Endothelial cell of umbilical vein (primary cell): Measurements from ENCODE around the gene PPP6R1. TPM values are rescaled to one million over a fixed set of nuclear protein-coding genes. Genes with fewer than 3 reads are reported as not detected.

Experiments
- BruUV-seq: library from RNA; stranded (reverse); fragments of 400-500 nt; replicated peaks from 2 replicates; lab custom pipeline; 2021; lab: Mats Ljungman, UMichigan
- CTCF ChIA-PET: fragments of 300-600, 350-600 bp; sonication (Branson Sonifier 250); formaldehyde crosslinking; loops from one replicate; lab custom pipeline; 2021; ENCODE audit warnings: antibody characterized with exemption, inconsistent platforms; lab: Charles Lee
- POLR2A ChIA-PET: fragments of 300-600, 350-600 bp; sonication (Branson Sonifier 250); formaldehyde crosslinking; loops from one replicate; lab custom pipeline; 2021; ENCODE audit warnings: antibody characterized with exemption, inconsistent platforms; lab: Charles Lee
- DNase-seq: peaks from one replicate; pipeline ENCODE4 v3.0.0-alpha.2; 2011; ENCODE audit warnings: low read depth, low spot score
- FAIRE-seq: peaks from 2 replicates; lab custom pipeline; 2011; peaks lifted over from hg19 to GRCh38; lab: Jason Lieb, UNC
- H2AFZ ChIP-seq: 2 replicates; pipeline ENCODE4 v1.6.0; 2012; ENCODE audit warnings: low read depth, low read length, control low read depth, inconsistent platforms
- H3K27ac ChIP-seq: 2 replicates; pipeline ENCODE4 v1.5.1; 2011; ENCODE audit warnings: low read depth, mild to moderate bottlenecking, control low read depth, low read length, moderate library complexity; ENCODE audit not compliant: insufficient read depth
- H3K27me3 ChIP-seq, 2 experiments: 2 replicates each; pipeline versions ENCODE4 v1.6.0 to v1.6.1; 2011; ENCODE audit warnings: low read length in 2 of 2, mixed read lengths in 1 of 2; ENCODE audit not compliant: control insufficient read depth in 2 of 2, insufficient read depth in 2 of 2
- H3K36me3 ChIP-seq, 2 experiments: 2 replicates in 1 of 2; 3 replicates in 1 of 2; pipeline ENCODE4 v1.5.1; 2011; ENCODE audit warnings: low read length in 2 of 2, mild to moderate bottlenecking in 1 of 2, moderate library complexity in 1 of 2; ENCODE audit not compliant: control insufficient read depth in 2 of 2, insufficient read depth in 2 of 2; ENCODE audit errors: extremely low read depth in 1 of 2
- H3K4me1 ChIP-seq: 3 replicates; pipeline ENCODE4 v1.5.1; 2011; ENCODE audit warnings: mild to moderate bottlenecking, low read length; ENCODE audit not compliant: control insufficient read depth, insufficient read depth; ENCODE audit errors: extremely low read depth
- H3K4me2 ChIP-seq: 2 replicates; pipeline ENCODE4 v1.6.1; 2011; ENCODE audit warnings: low read length, control low read depth, mixed read lengths; ENCODE audit not compliant: insufficient read depth
- H3K4me3 ChIP-seq, 3 experiments: fragments of 200-600 bp in 1 of 3; sonication (generic), shearing (Covaris generic) in 1 of 3; replicated peaks in 1 of 3; 2 replicates each; pipeline ENCODE4 v1.5.1; 2011 to 2016; ENCODE audit warnings: control low read depth in 3 of 3, low read length in 3 of 3, mild to moderate bottlenecking in 2 of 3, inconsistent platforms in 1 of 3, low read depth in 1 of 3, moderate library complexity in 1 of 3; ENCODE audit not compliant: insufficient read depth in 1 of 3
- H3K79me2 ChIP-seq: 2 replicates; pipeline ENCODE4 v1.6.0; 2012; ENCODE audit warnings: low read length, inconsistent platforms; ENCODE audit not compliant: control insufficient read depth, insufficient read depth
- H3K9ac ChIP-seq: replicated peaks from 2 replicates; pipeline ENCODE3; 2011; ENCODE audit warnings: low read length, control low read depth; ENCODE audit not compliant: insufficient read depth; ENCODE audit errors: extremely low read depth
- H3K9me1 ChIP-seq: replicated peaks from 3 replicates; pipeline ENCODE4 v1.6.0; 2011; ENCODE audit warnings: mild to moderate bottlenecking, low read length; ENCODE audit not compliant: control insufficient read depth, insufficient read depth; ENCODE audit errors: extremely low read depth
- H3K9me3 ChIP-seq: replicated peaks from 2 replicates; pipeline ENCODE4 v1.5.1; 2012; ENCODE audit warnings: low read length, inconsistent platforms; ENCODE audit not compliant: control insufficient read depth, insufficient read depth
- H4K20me1 ChIP-seq: replicated peaks from 2 replicates; pipeline ENCODE3; 2011; ENCODE audit warnings: mild to moderate bottlenecking, low read length; ENCODE audit not compliant: control insufficient read depth, insufficient read depth; ENCODE audit errors: extremely low read depth
- EZH2 ChIP-seq: IDR thresholded peaks from 2 replicates; pipeline ENCODE4 v1.6.1; 2012; ENCODE audit warnings: borderline replicate concordance, low read depth, mild to moderate bottlenecking, moderate library complexity, low read length, inconsistent platforms; ENCODE audit not compliant: severe bottlenecking
- FOS ChIP-seq: IDR thresholded peaks from 2 replicates; pipeline ENCODE4 v1.6.1; 2011; ENCODE audit warnings: mild to moderate bottlenecking, low read length, moderate library complexity, borderline replicate concordance; ENCODE audit not compliant: insufficient read depth
- GATA2 ChIP-seq: IDR thresholded peaks from 2 replicates; pipeline ENCODE4 v1.7.0; 2011; ENCODE audit warnings: low read depth, mild to moderate bottlenecking, moderate library complexity, mixed read lengths, low read length; ENCODE audit not compliant: insufficient read length, insufficient read depth
- JUN ChIP-seq: IDR thresholded peaks from 2 replicates; pipeline ENCODE4 v1.6.1; 2011; ENCODE audit warnings: borderline replicate concordance, low read depth; ENCODE audit not compliant: insufficient read length, insufficient read depth
- MYC ChIP-seq: IDR thresholded peaks from one replicate; pipeline ENCODE4 v1.6.1; 2011; ENCODE audit warnings: mild to moderate bottlenecking, low read depth, low read length
- POLR2A ChIP-seq: IDR thresholded peaks from 2 replicates; pipeline ENCODE4 v1.6.1; 2012; ENCODE audit warnings: low read depth, mild to moderate bottlenecking, control low read depth, low read length
- POLR2AphosphoS5 ChIP-seq: IDR thresholded peaks from 2 replicates; pipeline ENCODE4 v1.6.1; 2012; ENCODE audit warnings: low read depth, mild to moderate bottlenecking, control low read depth, low read length, moderate library complexity; ENCODE audit not compliant: insufficient read depth
- dilution Hi-C: fragments of 300-500 bp; cut with MboI; formaldehyde crosslinking; loops from one replicate; pipeline ENCODE4 v1.15.0; 2019; ENCODE audit warnings: low sequenced_read_pairs; ENCODE audit not compliant: extremely low pct_ligation_motif_present
- intact Hi-C: fragments of 100-400 bp; cut with micrococcal nuclease; formaldehyde crosslinking; loops from one replicate; pipeline ENCODE4 v1.10.0; 2022
- polyA plus RNA-seq, 4 experiments: library from polyadenylated mRNA; depleted of rRNA in 3 of 4; stranded (reverse) in 3 of 4; unstranded in 1 of 4; fragments of >200 nt; gene quantifications; 2 replicates each; pipeline versions ENCODE4 v1.2.1 to v1.2.3, GENCODE V29; 2011 to 2012; ENCODE audit warnings: missing spikeins in 1 of 4
- total RNA-seq: library from RNA; stranded (reverse); gene quantifications from 2 replicates; pipeline ENCODE4 v1.2.3, GENCODE V29; 2021
- TF ChIP-seq, protein P1 (sequence below), 2 donors: IDR thresholded peaks; 1 replicate in 1 of 2; 2 replicates in 1 of 2; pipeline ENCODE4 v1.5.1; 2011; ENCODE audit warnings: low read length in 2 of 2, mild to moderate bottlenecking in 2 of 2, moderate library complexity in 2 of 2, control low read depth in 1 of 2, inconsistent platforms in 1 of 2, low read depth in 1 of 2; ENCODE audit not compliant: insufficient read depth in 1 of 2; ENCODE audit errors: extremely low read depth in 1 of 2
- TF ChIP-seq, protein P2 (sequence below): IDR thresholded peaks from 2 replicates; pipeline ENCODE4 v1.6.1; 2011; ENCODE audit not compliant: insufficient read depth, insufficient read length

The PPP6R1 gene
- total and polyA plus RNA-seq, 2 donors (not counting 3 experiments of a cell fraction or from before 2014, with no cell fraction given): 35.7 to 71.8 TPM

DNA sequence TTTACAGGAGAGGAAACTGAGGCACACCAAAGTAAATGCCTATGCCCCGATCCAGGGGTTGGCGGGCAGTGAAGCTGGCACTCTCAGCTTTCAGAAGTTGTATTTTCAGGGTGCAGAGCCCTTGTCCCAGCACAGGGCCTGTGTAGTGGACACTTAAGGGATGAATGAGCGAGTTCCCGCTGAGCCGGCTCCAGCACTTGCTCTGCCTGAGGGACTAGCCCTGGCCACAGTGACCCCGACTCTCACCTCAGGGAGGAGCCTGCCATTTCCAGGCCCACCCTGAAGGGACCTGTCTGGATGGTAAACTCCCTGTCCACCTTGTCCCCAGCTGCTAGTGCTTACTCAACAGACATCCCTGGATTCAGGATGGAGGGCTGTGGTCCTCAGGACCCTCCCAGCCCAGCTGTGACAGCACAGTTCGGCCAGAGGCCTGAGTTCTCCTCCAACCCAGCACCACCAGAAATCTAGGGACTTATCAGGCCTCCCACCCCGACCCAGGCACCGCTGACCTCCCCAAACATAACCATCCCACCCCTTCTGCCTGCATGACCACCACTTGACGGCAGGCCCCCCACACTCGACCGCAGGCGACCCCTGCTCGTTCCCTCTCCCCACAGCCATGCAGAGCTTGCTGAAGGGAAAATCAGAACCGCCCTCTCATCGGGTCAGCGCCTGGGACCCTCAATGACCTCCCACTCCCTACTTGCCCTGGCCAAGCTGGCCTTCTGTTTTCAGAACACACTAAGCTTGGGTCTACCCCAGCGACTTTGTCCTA lies 8.4 kb downstream of the PPP6R1 start:
- TF ChIP-seq, protein P1, sequence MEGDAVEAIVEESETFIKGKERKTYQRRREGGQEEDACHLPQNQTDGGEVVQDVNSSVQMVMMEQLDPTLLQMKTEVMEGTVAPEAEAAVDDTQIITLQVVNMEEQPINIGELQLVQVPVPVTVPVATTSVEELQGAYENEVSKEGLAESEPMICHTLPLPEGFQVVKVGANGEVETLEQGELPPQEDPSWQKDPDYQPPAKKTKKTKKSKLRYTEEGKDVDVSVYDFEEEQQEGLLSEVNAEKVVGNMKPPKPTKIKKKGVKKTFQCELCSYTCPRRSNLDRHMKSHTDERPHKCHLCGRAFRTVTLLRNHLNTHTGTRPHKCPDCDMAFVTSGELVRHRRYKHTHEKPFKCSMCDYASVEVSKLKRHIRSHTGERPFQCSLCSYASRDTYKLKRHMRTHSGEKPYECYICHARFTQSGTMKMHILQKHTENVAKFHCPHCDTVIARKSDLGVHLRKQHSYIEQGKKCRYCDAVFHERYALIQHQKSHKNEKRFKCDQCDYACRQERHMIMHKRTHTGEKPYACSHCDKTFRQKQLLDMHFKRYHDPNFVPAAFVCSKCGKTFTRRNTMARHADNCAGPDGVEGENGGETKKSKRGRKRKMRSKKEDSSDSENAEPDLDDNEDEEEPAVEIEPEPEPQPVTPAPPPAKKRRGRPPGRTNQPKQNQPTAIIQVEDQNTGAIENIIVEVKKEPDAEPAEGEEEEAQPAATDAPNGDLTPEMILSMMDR (IDR thresholded peaks at IDR 0.05; ENCODE audit: extremely low read depth in 1 of 2, insufficient read depth in 1 of 2, low read depth in 1 of 2, low read length in 2 of 2): no peak
- no peak for TF ChIP-seq GATA2
- no peak for TF ChIP-seq JUN
- TF ChIP-seq EZH2: no peak
- no peak for TF ChIP-seq POLR2A
- no peak for TF ChIP-seq FOS
- TF ChIP-seq MYC: no peak
- TF ChIP-seq, protein P2, sequence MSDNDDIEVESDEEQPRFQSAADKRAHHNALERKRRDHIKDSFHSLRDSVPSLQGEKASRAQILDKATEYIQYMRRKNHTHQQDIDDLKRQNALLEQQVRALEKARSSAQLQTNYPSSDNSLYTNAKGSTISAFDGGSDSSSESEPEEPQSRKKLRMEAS: no peak
- TF ChIP-seq POLR2AphosphoS5: no peak
- no peak overlapping the region for H3K4me3 ChIP-seq
- dilution Hi-C loops: no loop called here
- H3K9ac ChIP-seq: no peak overlapping the region
- H3K27me3 ChIP-seq: no peaks in the 10 kb centered on the region
- peaks cover 38% of the 10 kb centered on the region for H3K4me1 ChIP-seq
- no peaks in the 10 kb centered on the region for H3K9me1 ChIP-seq
- H3K27ac ChIP-seq: no peak overlapping the region
- no peak overlapping the region for H3K4me2 ChIP-seq
- ChIA-PET CTCF (no interaction called here), POLR2A (no interaction called here)
- H4K20me1 ChIP-seq: no peaks in the 10 kb centered on the region
- no peak overlapping the region for H2AFZ ChIP-seq
- peaks cover 83% of the 10 kb centered on the region for H3K79me2 ChIP-seq
- no peak for DNase-seq
- no peak for FAIRE-seq
- peaks cover 0 to 13% of the 10 kb centered on the region in 2 experiments for H3K36me3 ChIP-seq
- H3K9me3 ChIP-seq: no peaks in the 10 kb centered on the region
- intact Hi-C loops: loop anchor here (10.0 kb wide), 1 partner anchor 354 kb away; the partner anchor contains the start of genes ZNF524 and ZNF865
- BruUV-seq: no TSS peak
